ENCODE measurements around the gene MEGF6.

Gene MEGF6

GRCh38 chr1:3456964-3457909, 154.1 kb downstream of the MEGF6 start:
- DNase-seq (ENCODE audit: low read depth): no peak

- no peak for DNase-seq (ENCODE audit: low read depth)
These were observed 154.8 kb downstream of the MEGF6 start for GRCh38 chr1:3456449-3456963.

- no peak for DNase-seq (ENCODE audit: low read depth)
These were observed 155.4 kb downstream of the MEGF6 start for GRCh38 chr1:3455670-3456448.

GRCh38 chr1:3454811-3455618, 156.3 kb downstream of the MEGF6 start:
- no peak for DNase-seq (ENCODE audit: low read depth)

GRCh38 chr1:3453891-3454810, 157.2 kb downstream of the MEGF6 start, which contains the start of gene ARHGEF16:
ARHGEF16 (plus strand) TSS chr1:3454665; CDS start chr1:3463085, 8,420 bp downstream.
- no peak for DNase-seq (ENCODE audit: low read depth)

GRCh38 chr1:3453203-3453761, 158.0 kb downstream of the MEGF6 start:
- DNase-seq (ENCODE audit: low read depth): no peak

- DNase-seq (ENCODE audit: low read depth): no peak
These were observed 158.5 kb downstream of the MEGF6 start for GRCh38 chr1:3452866-3453175.

GRCh38 chr1:3451994-3452865, 159.1 kb downstream of the MEGF6 start:
- DNase-seq (ENCODE audit: low read depth): no peak

GRCh38 chr1:3450983-3451382, 160.3 kb downstream of the MEGF6 start:
- DNase-seq (ENCODE audit: low read depth): no peak

GRCh38 chr1:3450202-3450863, 161.0 kb downstream of the MEGF6 start:
- DNase-seq (ENCODE audit: low read depth): no peak

GRCh38 chr1:3444736-3445135, 166.6 kb downstream of the MEGF6 start:
- no peak for DNase-seq (ENCODE audit: low read depth)

GRCh38 chr1:3444298-3444697, 167.0 kb downstream of the MEGF6 start:
- DNase-seq (ENCODE audit: low read depth): no peak

- no peak for DNase-seq (ENCODE audit: low read depth)
These were observed 167.5 kb downstream of the MEGF6 start for GRCh38 chr1:3443807-3444206.

GRCh38 chr1:3442901-3443300, 168.4 kb downstream of the MEGF6 start:
- DNase-seq (ENCODE audit: low read depth): no peak

GRCh38 chr1:3442331-3442730, 169.0 kb downstream of the MEGF6 start:
- DNase-seq (ENCODE audit: low read depth): no peak

GRCh38 chr1:3441880-3442279, 169.4 kb downstream of the MEGF6 start:
- DNase-seq (ENCODE audit: low read depth): no peak

- DNase-seq (ENCODE audit: low read depth): no peak
These were observed 169.9 kb downstream of the MEGF6 start for GRCh38 chr1:3441410-3441847.

GRCh38 chr1:3440711-3441409, 170.4 kb downstream of the MEGF6 start:
- no peak for DNase-seq (ENCODE audit: low read depth)
